Hepatocyte (in vitro differentiated cells): Measurements from ENCODE around the gene CREBBP.
"Not testable (repeated sequence)": the region's sequence is repeated elsewhere in the genome, so short reads cannot be mapped to it uniquely, and the experiment has no call there.

Source experiments
- CTCF ChIP-seq: fragments of 200-600 bp; sonication (generic); IDR thresholded peaks from 2 replicates; pipeline ENCODE4 v1.5.1; 2016; ENCODE audit warnings: antibody characterized with exemption, mild to moderate bottlenecking; ENCODE audit not compliant: poor library complexity
- EZH2 ChIP-seq: fragments of 200-600 bp; sonication (generic); IDR thresholded peaks from 2 replicates; pipeline ENCODE4 v1.6.1; 2016; ENCODE audit warnings: antibody characterized with exemption, mild to moderate bottlenecking, borderline replicate concordance

GRCh38 chr16:3927147-3927546 is 46.6 kb upstream of the CREBBP start:
- TF ChIP-seq CTCF, EZH2: not testable (repeated sequence)
